ENCODE results near the gene VPS35.

Gene VPS35

DNA sequence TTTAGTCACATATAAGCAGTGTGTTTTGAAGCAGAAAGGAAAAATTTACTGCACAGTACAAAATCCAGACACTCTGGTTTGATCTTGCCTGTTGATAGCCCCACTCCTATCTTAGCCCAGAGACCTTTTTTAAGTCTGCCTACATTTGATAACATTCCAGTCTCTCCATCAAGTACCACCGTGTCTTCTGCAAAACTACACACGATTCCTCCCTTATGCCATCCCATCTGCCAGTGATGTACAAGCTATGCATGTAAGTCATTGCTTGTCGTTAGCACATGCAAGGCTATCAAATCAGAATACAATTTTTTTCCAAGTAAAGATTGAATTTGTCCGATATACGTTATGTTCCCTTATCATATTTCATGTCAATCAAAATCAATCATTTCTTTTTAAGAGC lies 82.7 kb downstream of the VPS35 start:
- DNase-seq: no peak
